ENCODE data around the gene GAS2.

Gene GAS2

DNA sequence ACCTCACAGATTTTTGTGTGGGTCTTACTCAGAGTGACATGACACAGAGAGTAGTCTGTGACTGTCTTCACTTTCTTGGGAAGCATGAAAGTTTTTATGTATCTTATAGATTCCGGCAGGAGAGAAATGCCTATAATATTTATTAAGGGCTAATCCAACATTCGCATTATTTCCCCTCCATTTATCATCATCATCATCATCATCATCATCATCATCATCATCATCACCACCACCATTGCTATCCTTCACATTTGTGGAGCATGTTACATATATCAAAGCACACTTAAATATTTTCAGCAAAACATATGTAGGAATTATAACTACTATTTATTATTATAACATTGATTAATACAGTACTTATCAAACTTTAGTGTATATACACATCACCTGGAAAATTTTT lies 66.2 kb downstream of the GAS2 start:
- TF ChIP-seq CTCF (IDR thresholded peaks at IDR 0.05; ENCODE audit: low read depth, low read length, missing control alignments), result no peak
- in situ Hi-C loops (cut with HindIII; ENCODE audit: low pct_ligation_motif_present, low sequenced_read_pairs), result no loop called here
- H3K27ac ChIP-seq, result no peak overlapping the region

DNA sequence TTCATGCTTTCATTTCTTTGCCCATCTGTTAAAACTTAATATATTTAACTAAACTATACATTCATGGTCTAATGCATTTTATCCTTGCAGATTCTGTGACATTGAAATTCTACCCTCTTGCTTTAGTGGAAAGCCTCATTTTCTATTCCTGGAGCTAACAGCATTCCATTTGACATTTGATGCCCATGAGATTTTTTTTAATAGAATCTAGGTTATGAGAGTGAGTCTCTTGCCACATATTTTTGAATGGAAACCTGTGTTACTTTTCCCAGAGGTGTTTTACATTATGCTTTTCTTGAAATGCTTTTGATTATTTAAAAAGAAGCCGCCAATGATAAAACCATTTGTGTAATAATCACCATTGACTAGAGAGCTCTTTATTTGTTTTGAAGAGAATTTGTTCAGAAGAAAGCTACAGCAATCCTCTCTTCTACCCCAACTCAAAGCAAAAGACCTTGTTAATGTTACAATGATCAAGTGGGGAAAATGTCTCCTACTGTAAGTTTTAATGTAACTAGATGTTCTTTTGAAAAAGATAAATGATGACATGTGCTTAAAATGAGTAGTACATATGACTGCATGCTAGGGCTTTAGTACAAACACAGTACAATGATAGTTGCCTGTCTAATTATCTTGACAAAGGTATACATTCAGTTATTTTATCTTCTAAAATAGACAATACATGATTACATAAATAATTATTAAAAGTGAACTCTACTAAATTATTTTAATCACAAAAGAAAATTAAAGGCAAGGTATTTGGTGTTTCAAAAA lies 67.3 kb downstream of the GAS2 start:
- DNase-seq, result no peak
- TF ChIP-seq CTCF (IDR thresholded peaks at IDR 0.05; ENCODE audit: low read depth, low read length, missing control alignments), result no peak
- Histone ChIP-seq H3K36me3 (replicated peaks) (no peaks in the 10 kb centered on the region), H3K27me3 (replicated peaks) (no peaks in the 10 kb centered on the region), H3K27ac (no peak overlapping the region), H3K4me3 (ENCODE audit: low read depth, low read length) (no peak overlapping the region)
- in situ Hi-C loops (cut with HindIII; ENCODE audit: low pct_ligation_motif_present, low sequenced_read_pairs), result no loop called here

More for the DNA sequence above, 66.2 kb downstream of the GAS2 start:
- Histone ChIP-seq H3K27me3 (replicated peaks) (no peaks in the 10 kb centered on the region), H3K4me3 (ENCODE audit: low read depth, low read length) (no peak overlapping the region), H3K36me3 (replicated peaks) (no peaks in the 10 kb centered on the region)
- DNase-seq, result no peak

- no peak for TF ChIP-seq CTCF (IDR thresholded peaks at IDR 0.05; ENCODE audit: low read depth, low read length, missing control alignments)
- H3K4me3 ChIP-seq (ENCODE audit: low read depth, low read length), result no peak overlapping the region
- no peak overlapping the region for H3K27ac ChIP-seq
- H3K36me3 ChIP-seq (replicated peaks), result no peaks in the 10 kb centered on the region
- in situ Hi-C loops (cut with HindIII; ENCODE audit: low pct_ligation_motif_present, low sequenced_read_pairs), result no loop called here
- H3K27me3 ChIP-seq (replicated peaks), result no peaks in the 10 kb centered on the region
- DNase-seq, result no peak
These were observed 68.4 kb downstream of the GAS2 start for GRCh38 chr11:22734628-22735345.

GRCh38 chr11:22742157-22742613 lies 75.8 kb downstream of the GAS2 start:
- H3K27me3 ChIP-seq (replicated peaks), result no peaks in the 10 kb centered on the region
- no peak for TF ChIP-seq CTCF (IDR thresholded peaks at IDR 0.05; ENCODE audit: low read depth, low read length, missing control alignments)
- in situ Hi-C loops (cut with HindIII; ENCODE audit: low pct_ligation_motif_present, low sequenced_read_pairs), result no loop called here

GRCh38 chr11:22749536-22749935 lies 83.1 kb downstream of the GAS2 start:
- no peak overlapping the region for H3K27ac ChIP-seq
- DNase-seq, result no peak
- in situ Hi-C loops (cut with HindIII; ENCODE audit: low pct_ligation_motif_present, low sequenced_read_pairs), result no loop called here
- no peaks in the 10 kb centered on the region for H3K36me3 ChIP-seq (replicated peaks)
- no peaks in the 10 kb centered on the region for H3K27me3 ChIP-seq (replicated peaks)
- no peak overlapping the region for H3K4me3 ChIP-seq (ENCODE audit: low read depth, low read length)
- TF ChIP-seq CTCF (IDR thresholded peaks at IDR 0.05; ENCODE audit: low read depth, low read length, missing control alignments), result no peak

More at GRCh38 chr11:22742157-22742613, 75.8 kb downstream of the GAS2 start:
- H3K4me3 ChIP-seq (ENCODE audit: low read depth, low read length), result no peak overlapping the region
- H3K36me3 ChIP-seq (replicated peaks), result no peaks in the 10 kb centered on the region
- DNase-seq, result no peak
- no peak overlapping the region for H3K27ac ChIP-seq

Measured in brain microvascular endothelial cell (primary cell).